Dendritic cell treated with granulocyte-macrophage colony-stimulating factor and Interleukin-4, amounts not matched to agents 40 ng/mL and 50 ng/mL, for 4 days (primary cell): Measurements from ENCODE around the gene POM121.
A peak's percentile ranks its signal among the peaks of the same experiment; 100 is the strongest.
"Not testable (repeated sequence)": the region's sequence is repeated elsewhere in the genome, so short reads cannot be mapped to it uniquely, and the experiment has no call there.

Experiments
- H3K27ac Mint-ChIP-seq: one replicate; pipeline ENCODE4 v1.8.0; 2022; ENCODE audit warnings: mild to moderate bottlenecking, mixed read lengths
- H3K27me3 Mint-ChIP-seq: one replicate; pipeline ENCODE4 v1.8.0; 2022; ENCODE audit warnings: mild to moderate bottlenecking, mixed read lengths
- H3K36me3 Mint-ChIP-seq: one replicate; pipeline ENCODE4 v1.8.0; 2022; ENCODE audit warnings: low read depth, mixed read lengths
- H3K4me1 Mint-ChIP-seq: one replicate; pipeline ENCODE4 v1.8.0; 2022; ENCODE audit warnings: low read depth, mixed read lengths
- H3K4me3 Mint-ChIP-seq: one replicate; pipeline ENCODE4 v1.8.0; 2022; ENCODE audit warnings: mild to moderate bottlenecking, moderate library complexity, mixed read lengths
- H3K9me3 Mint-ChIP-seq: one replicate; pipeline ENCODE4 v1.8.0; 2022; ENCODE audit warnings: mixed read lengths
- intact Hi-C: fragments of 100-400 bp; cut with micrococcal nuclease; formaldehyde crosslinking; loops from one replicate; pipeline ENCODE4 v1.15.0; 2022

Gene POM121

DNA sequence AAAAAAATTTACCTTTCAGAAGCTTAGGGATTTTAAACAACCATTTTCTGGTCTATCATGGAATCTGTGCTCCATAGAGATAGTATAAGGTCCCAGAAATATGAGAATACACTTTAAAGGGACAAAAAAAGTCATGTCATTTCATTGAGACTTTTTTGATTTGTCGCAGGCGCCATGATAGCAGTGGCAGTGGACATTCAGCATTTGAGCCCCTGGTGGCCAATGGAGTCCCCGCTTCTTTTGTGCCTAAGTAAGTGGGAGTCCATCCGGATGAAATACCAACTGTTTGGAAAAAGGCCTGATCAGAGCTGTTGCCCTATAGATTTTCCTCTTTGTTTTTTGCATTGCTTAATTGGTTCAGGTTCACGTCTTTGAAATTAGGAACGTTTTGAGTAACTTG, 3.3 kb downstream of the POM121 start:
- H3K4me3 Mint-ChIP-seq, H3K9me3 Mint-ChIP-seq, intact Hi-C loops, H3K27me3 Mint-ChIP-seq, H3K27ac Mint-ChIP-seq: not testable (repeated sequence)
- H3K36me3 Mint-ChIP-seq = peaks cover 77% of the 10 kb centered on the region
- H3K4me1 Mint-ChIP-seq = peaks cover 20% of the 10 kb centered on the region

DNA sequence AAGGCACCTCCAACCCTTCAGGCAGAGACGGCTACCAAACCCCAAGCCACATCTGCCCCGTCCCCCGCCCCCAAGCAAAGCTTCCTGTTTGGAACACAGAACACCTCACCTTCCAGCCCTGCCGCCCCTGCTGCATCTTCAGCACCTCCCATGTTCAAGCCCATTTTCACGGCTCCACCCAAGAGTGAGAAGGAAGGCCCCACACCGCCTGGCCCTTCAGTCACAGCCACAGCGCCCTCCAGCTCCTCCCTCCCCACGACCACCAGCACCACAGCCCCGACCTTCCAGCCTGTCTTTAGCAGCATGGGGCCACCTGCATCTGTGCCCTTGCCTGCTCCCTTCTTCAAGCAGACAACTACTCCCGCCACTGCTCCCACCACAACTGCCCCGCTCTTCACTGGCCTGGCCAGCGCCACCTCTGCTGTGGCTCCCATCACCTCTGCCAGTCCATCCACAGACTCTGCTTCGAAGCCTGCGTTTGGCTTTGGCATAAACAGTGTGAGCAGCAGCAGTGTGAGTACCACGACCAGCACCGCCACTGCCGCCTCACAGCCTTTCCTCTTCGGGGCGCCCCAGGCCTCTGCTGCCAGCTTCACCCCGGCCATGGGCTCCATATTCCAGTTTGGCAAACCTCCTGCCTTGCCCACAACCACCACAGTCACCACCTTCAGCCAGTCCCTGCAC, 17.3 kb downstream of the POM121 start:
- H3K27me3 Mint-ChIP-seq, H3K27ac Mint-ChIP-seq, H3K4me3 Mint-ChIP-seq, intact Hi-C loops, H3K9me3 Mint-ChIP-seq: not testable (repeated sequence)
- H3K4me1 Mint-ChIP-seq = peaks cover 18% of the 10 kb centered on the region
- peaks cover 67% of the 10 kb centered on the region for H3K36me3 Mint-ChIP-seq

DNA sequence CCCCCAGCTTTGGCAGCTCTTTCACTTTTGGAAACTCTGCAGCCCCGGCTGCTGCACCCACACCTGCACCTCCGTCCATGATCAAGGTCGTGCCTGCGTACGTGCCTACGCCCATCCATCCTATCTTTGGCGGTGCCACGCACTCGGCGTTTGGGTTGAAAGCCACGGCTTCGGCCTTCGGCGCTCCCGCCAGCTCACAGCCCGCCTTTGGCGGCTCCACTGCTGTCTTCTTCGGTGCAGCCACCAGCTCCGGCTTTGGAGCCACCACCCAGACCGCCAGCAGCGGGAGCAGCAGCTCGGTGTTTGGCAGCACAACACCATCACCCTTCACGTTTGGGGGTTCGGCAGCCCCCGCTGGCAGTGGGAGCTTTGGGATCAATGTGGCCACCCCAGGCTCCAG, 18.1 kb downstream of the POM121 start:
- peaks cover 14% of the 10 kb centered on the region for H3K4me1 Mint-ChIP-seq
- H3K27me3 Mint-ChIP-seq, H3K4me3 Mint-ChIP-seq, intact Hi-C loops, H3K27ac Mint-ChIP-seq, H3K9me3 Mint-ChIP-seq: not testable (repeated sequence)
- peaks cover 68% of the 10 kb centered on the region for H3K36me3 Mint-ChIP-seq

DNA sequence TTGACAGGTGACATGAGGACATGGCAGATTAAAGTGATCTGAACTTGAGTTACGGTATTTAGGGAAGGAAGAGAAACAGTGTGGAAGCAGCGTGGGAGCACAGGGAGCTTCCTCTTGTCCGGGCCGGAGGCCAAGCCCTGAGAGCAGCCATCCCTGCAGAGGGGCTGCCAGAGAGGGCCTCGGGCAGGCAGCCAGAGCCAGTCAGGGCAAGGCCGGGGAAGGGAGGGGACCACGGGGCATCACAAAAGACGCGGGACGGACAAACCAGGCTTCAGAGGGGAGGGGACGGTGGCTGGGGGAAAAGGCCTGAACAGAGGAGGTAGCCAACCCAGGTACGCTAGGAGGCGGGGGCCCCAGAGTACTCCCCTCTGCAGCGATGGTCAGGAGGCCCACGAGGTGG, 20.0 kb downstream of the POM121 start:
- H3K4me1 Mint-ChIP-seq = peaks cover 16% of the 10 kb centered on the region
- peaks cover 71% of the 10 kb centered on the region for H3K36me3 Mint-ChIP-seq
- H3K27me3 Mint-ChIP-seq, H3K27ac Mint-ChIP-seq, H3K9me3 Mint-ChIP-seq, intact Hi-C loops, H3K4me3 Mint-ChIP-seq: not testable (repeated sequence)

DNA sequence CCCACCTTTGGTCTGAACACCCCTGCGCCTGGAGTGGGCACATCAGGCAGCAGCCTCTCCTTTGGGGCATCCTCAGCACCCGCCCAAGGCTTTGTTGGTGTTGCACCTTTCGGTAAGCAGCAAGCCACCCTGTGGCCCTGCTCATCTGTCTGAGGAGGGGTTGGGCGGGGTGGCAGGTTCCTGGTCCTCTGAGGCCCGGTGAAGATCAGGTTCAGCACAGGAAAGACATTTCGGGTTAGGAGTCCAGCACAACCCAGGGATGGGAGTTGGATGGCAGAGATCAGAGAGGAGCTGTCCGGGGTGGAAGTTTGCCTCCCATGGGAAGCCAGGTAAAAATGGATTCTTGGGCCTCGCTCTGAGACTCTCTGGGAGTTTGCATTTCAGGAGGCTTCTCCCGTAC, 20.7 kb downstream of the POM121 start:
- H3K27me3 Mint-ChIP-seq, intact Hi-C loops, H3K9me3 Mint-ChIP-seq, H3K27ac Mint-ChIP-seq, H3K4me3 Mint-ChIP-seq: not testable (repeated sequence)
- H3K36me3 Mint-ChIP-seq = peaks cover 71% of the 10 kb centered on the region
- peaks cover 16% of the 10 kb centered on the region for H3K4me1 Mint-ChIP-seq

DNA sequence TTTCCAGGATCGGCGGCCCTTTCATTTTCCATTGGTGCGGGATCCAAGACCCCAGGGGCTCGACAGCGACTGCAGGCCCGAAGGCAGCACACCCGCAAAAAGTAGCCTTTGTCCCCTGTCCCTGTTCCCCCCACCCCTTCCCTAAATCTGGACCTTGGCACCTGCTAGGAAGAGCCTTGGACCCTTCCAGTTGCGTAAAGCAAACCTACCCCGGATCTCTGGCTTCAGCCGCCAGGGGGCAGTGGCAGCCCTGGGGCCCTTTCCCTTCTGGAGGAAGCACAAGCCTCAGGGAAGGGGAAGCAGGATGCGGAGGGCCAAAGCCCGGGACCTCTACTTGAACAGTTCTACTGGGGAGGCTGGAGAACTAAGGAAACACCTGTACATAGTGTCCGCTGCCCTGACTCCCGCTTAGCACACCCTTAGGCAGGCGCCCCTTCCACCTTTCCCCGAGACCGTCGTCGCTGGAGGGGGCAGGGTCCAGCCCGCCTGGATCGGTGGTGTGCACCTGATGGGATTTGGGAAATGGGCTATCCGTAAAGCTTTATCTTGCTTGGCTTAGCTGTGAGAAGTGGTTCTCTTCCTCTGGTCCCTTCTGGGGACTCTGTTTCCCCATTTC, 21.3 kb downstream of the POM121 start:
- Mint-ChIP-seq H3K36me3 (peaks cover 66% of the 10 kb centered on the region), H3K4me1 (peaks cover 16% of the 10 kb centered on the region)
- H3K9me3 Mint-ChIP-seq, H3K27me3 Mint-ChIP-seq, H3K27ac Mint-ChIP-seq, H3K4me3 Mint-ChIP-seq, intact Hi-C loops: not testable (repeated sequence)

DNA sequence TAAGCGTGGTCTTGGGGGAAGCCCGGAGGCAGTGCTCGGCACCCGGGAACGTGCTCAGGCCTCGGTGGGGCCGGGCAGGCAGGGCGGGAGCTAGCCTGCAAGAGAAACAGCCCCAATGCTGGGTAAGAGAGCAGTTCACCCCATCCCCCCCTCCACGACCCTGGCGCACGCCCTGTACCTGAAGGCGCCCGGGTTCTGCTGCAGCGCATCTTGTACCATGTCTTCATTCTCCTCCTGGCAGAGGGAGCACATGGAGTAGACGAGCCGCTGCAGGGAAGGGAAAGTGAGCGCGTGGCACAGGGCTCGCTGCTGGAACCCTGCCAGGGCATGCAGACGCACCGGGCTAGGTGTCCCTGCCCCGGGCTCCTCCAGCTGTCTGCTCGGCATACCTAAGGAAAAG, 23.8 kb downstream of the POM121 start:
- peaks cover 16% of the 10 kb centered on the region for H3K4me1 Mint-ChIP-seq
- intact Hi-C loops, H3K9me3 Mint-ChIP-seq, H3K27ac Mint-ChIP-seq, H3K4me3 Mint-ChIP-seq, H3K27me3 Mint-ChIP-seq: not testable (repeated sequence)
- H3K36me3 Mint-ChIP-seq = peaks cover 48% of the 10 kb centered on the region

DNA sequence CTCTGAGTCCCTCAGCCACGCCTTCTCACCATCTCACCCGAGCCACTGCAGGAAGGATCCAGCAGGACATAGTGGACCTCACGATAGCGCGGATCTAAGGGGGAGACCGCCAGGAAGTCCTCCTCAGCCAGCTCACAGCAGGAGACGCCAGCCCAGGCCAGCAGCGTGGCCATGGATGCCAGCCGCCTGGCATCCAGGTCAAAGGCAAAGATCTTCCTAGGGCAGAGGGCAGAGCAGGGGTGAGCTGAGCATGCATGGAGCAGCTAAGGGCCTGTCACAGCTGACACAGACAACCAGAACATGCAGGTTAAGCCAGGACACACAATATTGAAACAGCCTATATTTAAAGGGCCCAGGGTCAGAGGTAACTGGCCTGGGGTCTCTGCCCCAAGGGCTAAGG, 24.4 kb downstream of the POM121 start:
- Mint-ChIP-seq H3K36me3 (peaks cover 43% of the 10 kb centered on the region), H3K4me1 (peaks cover 11% of the 10 kb centered on the region)
- H3K4me3 Mint-ChIP-seq, H3K27ac Mint-ChIP-seq, intact Hi-C loops, H3K27me3 Mint-ChIP-seq, H3K9me3 Mint-ChIP-seq: not testable (repeated sequence)

DNA sequence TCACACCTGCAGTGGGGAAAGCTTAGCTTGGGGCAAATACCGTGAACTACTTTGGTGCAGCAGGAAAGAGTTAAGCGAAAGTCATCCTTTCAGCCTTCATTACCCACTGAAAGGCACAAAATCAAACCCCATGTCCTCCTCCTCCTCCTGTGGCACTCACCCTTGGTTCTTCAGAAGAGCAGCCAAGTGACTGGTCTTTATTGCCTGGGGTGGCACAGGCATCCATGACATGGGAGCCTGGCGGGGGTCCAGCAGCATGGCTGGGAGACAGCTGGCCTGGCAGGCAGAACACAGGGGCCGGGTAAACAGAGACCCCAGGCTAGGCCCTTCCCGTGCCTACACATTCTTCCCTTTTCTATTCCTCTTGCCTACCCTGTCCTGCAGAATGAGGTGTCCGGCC, 24.8 kb downstream of the POM121 start:
- H3K4me3 Mint-ChIP-seq, H3K27ac Mint-ChIP-seq, intact Hi-C loops, H3K9me3 Mint-ChIP-seq, H3K27me3 Mint-ChIP-seq, H3K4me1 Mint-ChIP-seq: not testable (repeated sequence)
- peaks cover 39% of the 10 kb centered on the region for H3K36me3 Mint-ChIP-seq

DNA sequence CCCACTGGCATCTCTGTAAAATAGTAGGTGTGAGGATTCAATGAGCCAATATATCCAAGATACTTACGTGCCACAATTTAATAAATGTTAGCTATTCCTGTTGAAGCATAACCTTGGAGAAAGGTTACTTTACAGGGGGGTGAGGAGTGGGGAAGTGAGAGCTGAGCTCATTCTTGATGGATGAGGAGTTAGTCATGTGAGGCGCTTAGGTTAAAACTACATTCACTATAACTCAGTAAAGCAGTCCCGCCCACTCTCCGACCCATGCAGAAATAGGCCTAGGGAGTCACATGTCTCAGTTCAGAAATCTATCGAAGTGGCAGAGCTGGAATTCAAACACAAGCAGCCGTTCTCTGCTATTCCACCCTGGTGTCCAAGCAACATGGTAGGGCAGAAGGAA, 25.5 kb downstream of the POM121 start:
- H3K27ac Mint-ChIP-seq, H3K27me3 Mint-ChIP-seq, H3K4me1 Mint-ChIP-seq, intact Hi-C loops, H3K9me3 Mint-ChIP-seq, H3K4me3 Mint-ChIP-seq: not testable (repeated sequence)
- peaks cover 32% of the 10 kb centered on the region for H3K36me3 Mint-ChIP-seq

DNA sequence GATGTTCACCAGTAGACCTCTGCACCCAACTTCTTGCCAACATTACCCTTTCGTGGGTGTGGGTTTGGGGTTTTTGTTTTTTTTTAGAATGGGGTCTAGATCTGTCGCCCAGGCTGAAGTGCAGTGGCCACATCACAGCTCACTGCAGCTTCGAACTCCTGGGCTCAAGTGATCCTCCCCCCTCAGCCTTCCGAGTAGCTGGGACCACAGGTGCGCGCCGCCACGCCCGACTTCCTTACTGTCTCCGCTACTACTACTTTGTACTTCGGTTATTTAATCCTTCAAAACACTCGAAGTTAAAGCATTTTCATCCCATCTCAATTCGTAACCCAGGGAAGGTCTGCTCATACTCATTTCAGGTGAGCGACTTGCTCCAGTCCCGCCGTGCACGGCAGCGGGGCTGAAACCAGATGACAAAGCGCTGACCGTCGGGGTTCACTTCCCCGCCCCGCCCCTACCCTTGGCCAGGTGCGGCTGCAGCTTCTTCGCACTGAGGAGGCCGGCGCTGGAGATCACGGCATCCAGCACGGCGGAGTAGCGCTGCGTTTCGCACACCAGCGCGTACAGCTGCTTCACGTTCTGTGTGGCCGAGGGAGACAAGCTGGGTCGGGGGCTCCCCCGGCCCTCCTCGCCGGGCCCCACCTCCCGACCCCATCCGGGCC, 29.1 kb downstream of the POM121 start:
- H3K36me3 Mint-ChIP-seq, H3K27me3 Mint-ChIP-seq, H3K4me1 Mint-ChIP-seq, H3K27ac Mint-ChIP-seq, H3K9me3 Mint-ChIP-seq, H3K4me3 Mint-ChIP-seq, intact Hi-C loops: not testable (repeated sequence)

DNA sequence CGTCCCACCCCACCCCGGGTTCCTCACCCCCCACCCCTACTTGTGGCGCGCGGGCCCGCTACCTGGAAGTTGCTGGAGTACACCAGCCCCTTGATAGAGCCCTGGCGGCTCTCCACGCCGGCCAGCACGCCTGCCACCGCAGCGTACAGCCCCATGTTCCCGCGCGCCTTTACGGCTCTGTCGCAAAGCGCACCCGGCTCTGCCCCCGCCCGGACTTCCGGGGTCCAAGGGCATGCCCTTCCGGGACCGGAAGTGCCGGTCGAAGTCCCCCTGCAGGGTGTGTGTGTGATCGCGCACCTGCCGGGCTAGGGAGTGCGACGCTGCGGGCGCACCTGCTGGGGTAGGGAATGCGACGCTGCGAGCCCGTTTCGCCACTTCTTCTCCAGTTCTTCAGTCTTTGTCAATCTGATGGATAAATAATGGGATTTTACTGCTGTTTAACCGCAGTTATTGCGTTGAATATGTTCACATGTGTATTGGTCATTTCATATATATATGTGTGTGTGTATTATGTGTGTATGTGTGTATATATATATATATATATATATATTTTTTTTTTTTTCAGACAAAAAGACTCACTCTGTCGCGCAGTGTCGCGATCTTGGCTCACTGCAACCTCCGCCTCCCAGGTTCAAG, 29.8 kb downstream of the POM121 start:
- H3K27me3 Mint-ChIP-seq, H3K36me3 Mint-ChIP-seq, H3K4me1 Mint-ChIP-seq, H3K27ac Mint-ChIP-seq, intact Hi-C loops, H3K9me3 Mint-ChIP-seq: not testable (repeated sequence)
- peak overlapping the region; percentile 69 for H3K4me3 Mint-ChIP-seq

DNA sequence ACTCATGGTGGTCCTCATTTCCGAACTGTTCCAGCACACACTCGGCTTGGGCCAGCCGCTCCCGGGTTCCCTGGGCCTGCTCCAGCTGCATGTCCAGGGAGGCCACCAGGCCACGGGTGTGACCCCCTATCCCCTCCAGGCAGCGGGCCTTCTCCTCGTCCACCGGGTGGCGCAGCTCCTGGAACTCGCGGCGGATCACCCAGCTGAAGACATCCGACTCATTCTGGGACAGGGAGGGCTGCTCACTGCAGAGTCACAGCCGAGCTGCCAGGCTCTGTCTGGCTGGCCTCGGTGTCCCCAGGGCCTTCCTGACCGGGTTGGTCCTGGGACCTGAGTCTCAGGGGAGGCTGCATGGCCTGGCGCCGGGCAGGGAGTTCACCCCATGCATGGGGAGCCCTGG, 35.1 kb downstream of the POM121 start:
- H3K27me3 Mint-ChIP-seq, intact Hi-C loops, H3K36me3 Mint-ChIP-seq, H3K27ac Mint-ChIP-seq, H3K4me1 Mint-ChIP-seq, H3K4me3 Mint-ChIP-seq, H3K9me3 Mint-ChIP-seq: not testable (repeated sequence)

DNA sequence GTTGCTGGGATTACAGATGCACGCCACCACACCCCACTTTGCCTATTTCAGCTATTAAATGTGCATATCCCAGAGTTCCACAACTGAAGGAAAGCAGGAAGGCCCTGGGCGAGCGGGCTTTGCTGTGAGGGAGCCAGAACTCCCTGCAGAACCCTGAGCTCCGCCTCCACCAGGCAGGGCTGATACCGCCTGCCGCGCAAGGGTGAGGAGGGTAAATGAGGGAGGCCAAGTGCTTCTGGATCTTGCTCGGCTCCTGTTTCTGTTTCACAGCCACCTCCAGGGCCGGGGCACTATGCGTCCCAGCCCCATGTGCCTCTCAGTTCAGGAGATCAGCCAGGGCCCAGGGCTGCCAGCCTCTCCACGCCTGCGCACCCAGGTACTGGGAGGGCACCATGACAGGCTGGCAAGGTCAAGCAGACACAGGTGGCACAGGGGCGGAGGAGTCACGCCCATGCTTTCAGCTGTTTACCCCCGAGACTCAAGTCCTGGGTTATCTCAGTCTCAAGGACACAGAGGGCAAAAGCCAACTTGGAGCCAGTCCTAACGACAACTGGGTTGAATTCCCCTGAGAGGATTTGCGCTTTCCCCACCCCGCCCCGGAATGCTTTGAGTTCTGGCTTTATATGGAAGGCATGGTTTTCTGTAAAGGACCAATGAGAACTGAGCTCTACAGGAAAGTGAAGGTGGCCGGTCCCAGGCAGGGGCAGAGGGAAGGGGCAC, 35.9 kb downstream of the POM121 start:
- H3K27me3 Mint-ChIP-seq, H3K27ac Mint-ChIP-seq, H3K36me3 Mint-ChIP-seq, H3K4me3 Mint-ChIP-seq, H3K9me3 Mint-ChIP-seq, intact Hi-C loops, H3K4me1 Mint-ChIP-seq: not testable (repeated sequence)
